ENCODE results near the gene SLC12A7. TPM values are rescaled to one million over a fixed set of nuclear protein-coding genes. Genes with fewer than 3 reads are reported as not detected.

The SLC12A7 gene
- total and polyA plus RNA-seq, 12 donors = 36.3 to 208 (median 143) TPM

- DNase-seq (peak; percentile 67 to 87), ATAC-seq (peak; percentile 40 to 79 (median 65))
- H3K4me3 ChIP-seq = peak overlapping the region in 2 of 10 donors; percentile 15 to 19
- WGBS, 2 donors = 10 to 15% methylated on average over 6 of the region's 6 CpGs
- peaks cover 30 to 98% (median 61%) of the 10 kb centered on the region in 9 donors for H3K4me1 ChIP-seq
- no peaks in the 10 kb centered on the region for H3K9me3 ChIP-seq
- peak overlapping the region; percentile 61 to 93 (median 88) for H3K27ac ChIP-seq
- TF ChIP-seq CTCF (IDR thresholded peaks at IDR 0.05) = no peak
- H3K27me3 ChIP-seq = no peaks in the 10 kb centered on the region
- H3K36me3 ChIP-seq = no peaks in the 10 kb centered on the region
- intact Hi-C loops (cut with DNase I) = loop anchor here in 1 of 10 donors (5.0 kb wide), 1 partner anchor 33 kb away; no protein-coding TSS in a partner anchor
Observed at GRCh38 chr5:1125030-1125357, 13.1 kb upstream of the SLC12A7 start.

GRCh38 chr5:1124205-1125029 is 12.6 kb upstream of the SLC12A7 start:
- peak in 6 of 8 donors; percentile 4 to 39 (median 17) for ATAC-seq
- Histone ChIP-seq H3K27me3 (no peaks in the 10 kb centered on the region), H3K4me3 (peak overlapping the region in 4 of 10 donors; percentile 7 to 19 (median 14)), H3K9me3 (no peaks in the 10 kb centered on the region), H3K27ac (peak overlapping the region; percentile 61 to 93 (median 88)), H3K36me3 (no peaks in the 10 kb centered on the region), H3K4me1 (peaks cover 30 to 97% (median 60%) of the 10 kb centered on the region in 9 donors)
- intact Hi-C loops (cut with DNase I) = loop anchor here in 1 of 10 donors (5.0 kb wide), 1 partner anchor 32 kb away; no protein-coding TSS in a partner anchor
- peak in 1 of 2 donors; percentile 48 for DNase-seq
- TF ChIP-seq CTCF (IDR thresholded peaks at IDR 0.05) = no peak
- 48 to 59% methylated on average over 27 of the region's 27 CpGs for whole genome bisulfite sequencing, 2 donors

DNA sequence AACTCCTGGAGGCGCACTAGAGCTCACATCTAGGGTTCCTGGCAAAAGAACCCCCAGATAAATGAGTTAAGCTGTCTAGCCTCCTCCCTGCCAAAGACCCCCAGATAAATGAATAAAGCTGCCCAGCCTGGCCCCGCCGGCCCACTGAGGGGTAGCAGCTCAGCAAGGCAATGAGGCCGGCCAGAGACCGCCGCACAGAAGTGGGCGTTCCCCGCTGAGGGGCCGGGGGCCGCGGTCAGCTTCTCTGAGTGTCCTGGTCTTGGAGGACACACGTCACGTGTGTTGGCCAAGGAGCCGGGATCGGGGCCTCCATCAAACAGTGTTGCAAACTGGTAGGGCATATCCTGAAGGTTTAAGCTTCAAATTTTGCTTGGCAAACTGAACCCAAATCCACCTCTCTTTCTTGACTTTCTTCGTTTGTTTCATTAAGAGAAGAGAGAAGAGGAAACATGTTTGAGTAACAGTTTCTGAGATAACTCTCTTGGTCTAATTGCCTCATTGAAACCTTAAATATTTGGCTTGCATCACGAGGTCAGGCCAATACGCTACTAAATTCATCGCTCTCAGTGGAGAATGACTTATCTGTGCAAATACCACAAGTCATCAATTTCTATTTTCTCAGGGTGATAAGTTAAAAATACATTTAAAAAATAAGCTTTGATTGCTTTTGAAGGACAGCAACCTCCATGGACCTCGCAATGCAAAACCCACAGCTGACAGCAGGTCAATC is 11.7 kb upstream of the SLC12A7 start:
- no peak for TF ChIP-seq CTCF (IDR thresholded peaks at IDR 0.05)
- ATAC-seq = no peak
- Histone ChIP-seq H3K4me3 (no peak overlapping the region), H3K27ac (peak overlapping the region; percentile 70 to 93 (median 88)), H3K4me1 (peaks cover 30 to 97% (median 62%) of the 10 kb centered on the region in 9 donors), H3K27me3 (no peaks in the 10 kb centered on the region), H3K36me3 (no peaks in the 10 kb centered on the region), H3K9me3 (no peaks in the 10 kb centered on the region)
- 67% methylated on average over 20 of the region's 20 CpGs for WGBS, 2 donors
- intact Hi-C loops (cut with DNase I) = loop anchor here in 1 of 10 donors (2.0 kb wide), 1 partner anchor 19 kb away; no protein-coding TSS in a partner anchor
- no peak for DNase-seq
